Activated B cell treated with CpG ODN at 0.5 μM for 24 hours (primary cell): ENCODE measurements around the gene TMEM178B. TPM values are rescaled to one million over a fixed set of nuclear protein-coding genes. Genes with fewer than 3 reads are reported as not detected.

Experiments used
- ATAC-seq: fragments of 200-7000 bp; cut with Tn5 transposase; one replicate; pipeline ENCODE4 v1.10.0; 2021; ENCODE audit warnings: low read depth, mild to moderate bottlenecking, moderate library complexity
- CTCF ChIA-PET: fragments of 350-600 bp; sonication (Branson Sonifier 250); formaldehyde crosslinking; loops from one replicate; lab custom pipeline; 2021; ENCODE audit warnings: antibody characterized with exemption; lab: Charles Lee
- POLR2A ChIA-PET: fragments of 350-600 bp; sonication (Branson Sonifier 250); formaldehyde crosslinking; loops from one replicate; lab custom pipeline; 2021; ENCODE audit warnings: antibody characterized with exemption; lab: Charles Lee
- DNase-seq: peaks from one replicate; pipeline ENCODE4 v3.0.0; 2022
- H3K27ac Mint-ChIP-seq: one replicate; pipeline ENCODE4 v1.8.0; 2020; ENCODE audit warnings: mixed read lengths
- H3K27me3 Mint-ChIP-seq: one replicate; pipeline ENCODE4 v1.8.0; 2021; ENCODE audit warnings: mixed read lengths
- H3K36me3 Mint-ChIP-seq: one replicate; pipeline ENCODE4 v1.8.0; 2021; ENCODE audit warnings: low read depth, mixed read lengths
- H3K4me1 Mint-ChIP-seq: one replicate; pipeline ENCODE4 v1.8.0; 2021; ENCODE audit warnings: mixed read lengths
- H3K4me3 Mint-ChIP-seq: one replicate; pipeline ENCODE4 v1.8.0; 2020; ENCODE audit warnings: mild to moderate bottlenecking, mixed read lengths
- H3K9me3 Mint-ChIP-seq: one replicate; pipeline ENCODE4 v1.8.0; 2020; ENCODE audit warnings: mixed read lengths
- intact Hi-C: fragments of 100-400 bp; cut with micrococcal nuclease; formaldehyde crosslinking; loops from one replicate; pipeline ENCODE4 v1.15.1; 2024
- total RNA-seq: library from RNA; stranded (reverse); gene quantifications from 2 replicates; pipeline ENCODE4 v1.2.3, GENCODE V29; 2022
- TF ChIP-seq, protein P1 (sequence below): fragments of 200-600 bp; IDR thresholded peaks from one replicate; pipeline ENCODE4 v1.8.0; 2022; ENCODE audit warnings: antibody characterized with exemption, mild to moderate bottlenecking

TMEM178B gene
- total RNA-seq, 1 donor from 2014 or later, result 0.49 TPM

DNA sequence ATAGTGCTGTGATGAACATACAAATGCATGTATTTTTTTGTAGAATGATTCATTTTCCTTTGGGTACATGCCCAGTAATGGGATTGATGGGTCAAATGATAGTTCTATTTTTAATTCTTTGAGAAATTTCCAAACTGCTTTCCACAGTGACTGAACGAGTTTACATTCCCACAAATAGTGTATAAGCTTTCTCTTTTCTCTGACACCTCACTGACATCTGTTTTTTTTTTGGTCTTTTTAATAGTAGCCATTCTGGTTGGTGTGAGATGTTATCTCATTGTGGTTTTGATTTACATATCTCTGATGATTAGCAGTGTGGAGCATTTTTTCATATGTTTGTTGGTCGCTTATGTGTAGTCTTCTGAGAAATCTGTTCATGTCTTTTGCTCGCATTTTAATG, 282.3 kb downstream of the TMEM178B start:
- ChIA-PET POLR2A (no interaction called here), CTCF (no interaction called here)
- Mint-ChIP-seq H3K9me3 (peaks cover 4% of the 10 kb centered on the region), H3K4me1 (no peaks in the 10 kb centered on the region), H3K27me3 (peaks cover 6% of the 10 kb centered on the region), H3K36me3 (no peaks in the 10 kb centered on the region), H3K27ac (no peak overlapping the region), H3K4me3 (no peak overlapping the region)
- intact Hi-C loops, result no loop called here
- ATAC-seq (no peak), DNase-seq (no peak)
- TF ChIP-seq, protein P1, sequence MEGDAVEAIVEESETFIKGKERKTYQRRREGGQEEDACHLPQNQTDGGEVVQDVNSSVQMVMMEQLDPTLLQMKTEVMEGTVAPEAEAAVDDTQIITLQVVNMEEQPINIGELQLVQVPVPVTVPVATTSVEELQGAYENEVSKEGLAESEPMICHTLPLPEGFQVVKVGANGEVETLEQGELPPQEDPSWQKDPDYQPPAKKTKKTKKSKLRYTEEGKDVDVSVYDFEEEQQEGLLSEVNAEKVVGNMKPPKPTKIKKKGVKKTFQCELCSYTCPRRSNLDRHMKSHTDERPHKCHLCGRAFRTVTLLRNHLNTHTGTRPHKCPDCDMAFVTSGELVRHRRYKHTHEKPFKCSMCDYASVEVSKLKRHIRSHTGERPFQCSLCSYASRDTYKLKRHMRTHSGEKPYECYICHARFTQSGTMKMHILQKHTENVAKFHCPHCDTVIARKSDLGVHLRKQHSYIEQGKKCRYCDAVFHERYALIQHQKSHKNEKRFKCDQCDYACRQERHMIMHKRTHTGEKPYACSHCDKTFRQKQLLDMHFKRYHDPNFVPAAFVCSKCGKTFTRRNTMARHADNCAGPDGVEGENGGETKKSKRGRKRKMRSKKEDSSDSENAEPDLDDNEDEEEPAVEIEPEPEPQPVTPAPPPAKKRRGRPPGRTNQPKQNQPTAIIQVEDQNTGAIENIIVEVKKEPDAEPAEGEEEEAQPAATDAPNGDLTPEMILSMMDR, result no peak

DNA sequence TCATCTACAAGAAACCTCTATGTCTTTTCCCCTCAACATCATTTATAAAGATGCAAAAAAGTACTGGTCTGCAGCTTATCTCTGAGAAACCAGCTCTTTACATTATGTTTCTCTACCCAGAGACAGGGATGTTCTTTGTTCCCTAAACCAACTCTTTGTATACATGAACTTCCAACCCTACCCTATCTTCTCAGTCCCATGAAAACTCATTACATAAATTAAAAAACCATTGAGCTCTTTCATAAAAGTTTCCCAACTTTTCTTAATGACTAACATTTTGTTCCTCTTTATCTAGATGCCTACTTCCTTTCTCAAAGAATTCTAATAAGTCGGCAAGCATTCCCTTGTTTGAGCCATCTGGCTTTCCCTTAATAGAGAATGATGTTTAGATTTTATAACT, 284.5 kb downstream of the TMEM178B start:
- no peak overlapping the region for H3K4me3 Mint-ChIP-seq
- POLR2A ChIA-PET, result no interaction called here
- TF ChIP-seq, protein P1, result no peak
- H3K27ac Mint-ChIP-seq, result no peak overlapping the region
- peaks cover 5% of the 10 kb centered on the region for H3K27me3 Mint-ChIP-seq
- no peak for DNase-seq
- CTCF ChIA-PET, result no interaction called here
- H3K36me3 Mint-ChIP-seq, result no peaks in the 10 kb centered on the region
- no peaks in the 10 kb centered on the region for H3K4me1 Mint-ChIP-seq
- ATAC-seq, result no peak
- intact Hi-C loops, result no loop called here
- peaks cover 4% of the 10 kb centered on the region for H3K9me3 Mint-ChIP-seq

DNA sequence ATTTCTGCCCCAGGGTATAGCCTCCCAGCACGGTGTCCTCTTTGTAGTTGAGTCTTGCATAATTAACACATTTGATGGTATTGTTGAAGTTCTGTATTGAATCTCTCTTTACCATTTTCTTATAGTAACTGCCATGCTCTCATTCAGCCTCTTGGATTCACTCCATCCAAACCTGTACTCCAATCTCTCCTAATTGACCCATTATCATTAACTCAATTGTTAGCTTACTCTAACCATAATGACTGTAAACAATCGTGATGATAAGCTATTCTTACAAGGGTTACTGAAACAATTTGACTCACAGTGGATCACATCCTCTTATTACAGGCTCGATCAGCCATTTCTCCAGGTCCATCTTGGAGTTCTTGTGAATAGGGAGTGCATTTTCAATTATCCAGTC, 285.4 kb downstream of the TMEM178B start:
- TF ChIP-seq, protein P1, result no peak
- POLR2A ChIA-PET, result no interaction called here
- Mint-ChIP-seq H3K27me3 (peaks cover 5% of the 10 kb centered on the region), H3K4me1 (no peaks in the 10 kb centered on the region), H3K27ac (no peak overlapping the region), H3K9me3 (peaks cover 4% of the 10 kb centered on the region), H3K4me3 (no peak overlapping the region), H3K36me3 (no peaks in the 10 kb centered on the region)
- CTCF ChIA-PET, result no interaction called here
- ATAC-seq, result no peak
- DNase-seq, result no peak
- intact Hi-C loops, result no loop called here

DNA sequence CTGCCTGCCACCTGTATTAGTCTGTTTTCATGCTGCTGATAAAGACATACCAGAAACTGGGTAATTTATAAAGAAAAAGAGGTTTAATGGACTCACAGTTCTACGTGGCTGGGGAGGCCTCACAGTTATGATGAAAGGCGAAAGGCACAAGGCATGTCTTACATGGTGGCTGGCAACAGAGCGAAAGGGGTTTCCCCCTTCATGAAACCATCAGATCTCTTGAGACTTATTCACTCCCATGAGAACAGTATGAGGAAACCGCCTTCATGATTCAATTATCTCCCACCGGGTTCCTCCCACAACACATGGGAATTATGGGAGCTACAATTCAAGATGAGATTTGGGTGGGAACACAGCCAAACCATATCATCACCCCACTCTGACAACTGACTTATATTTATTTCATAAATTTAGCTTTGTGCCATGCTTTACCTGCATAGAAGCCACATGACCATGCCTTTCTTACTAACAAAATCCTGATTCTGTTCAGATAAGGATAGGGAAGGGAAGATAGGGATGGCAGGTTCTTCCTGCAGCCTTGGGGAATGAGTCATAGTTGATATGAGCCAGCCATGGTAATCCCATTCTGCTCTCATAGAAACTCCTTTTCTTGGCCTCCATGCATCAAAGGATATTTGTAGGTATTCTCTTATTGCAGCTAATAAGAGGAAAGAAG, 286.0 kb downstream of the TMEM178B start:
- no peak for ATAC-seq
- CTCF ChIA-PET, result no interaction called here
- TF ChIP-seq, protein P1, result no peak
- Mint-ChIP-seq H3K27me3 (peaks cover 5% of the 10 kb centered on the region), H3K4me3 (no peak overlapping the region), H3K36me3 (no peaks in the 10 kb centered on the region), H3K4me1 (no peaks in the 10 kb centered on the region), H3K9me3 (peaks cover 4% of the 10 kb centered on the region), H3K27ac (no peak overlapping the region)
- intact Hi-C loops, result no loop called here
- POLR2A ChIA-PET, result no interaction called here
- DNase-seq, result no peak

DNA sequence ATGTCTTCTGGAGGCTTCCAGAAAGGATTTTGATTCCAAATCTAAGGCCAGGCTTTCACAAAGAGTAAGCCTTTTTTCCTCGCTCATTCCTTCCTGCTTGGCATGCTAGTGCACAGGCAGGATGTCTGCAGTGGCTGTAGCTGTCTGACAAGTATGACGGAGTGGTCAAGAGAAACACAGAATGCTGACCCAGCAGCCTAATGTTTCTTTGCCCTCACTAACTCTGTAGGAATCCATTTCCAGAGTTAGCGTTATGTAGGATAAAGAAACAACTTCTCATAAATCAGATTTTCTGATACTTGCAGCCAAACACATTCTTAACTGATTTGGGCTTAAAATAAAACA, 286.5 kb downstream of the TMEM178B start:
- Mint-ChIP-seq H3K27me3 (no peaks in the 10 kb centered on the region), H3K4me3 (no peak overlapping the region), H3K9me3 (peaks cover 4% of the 10 kb centered on the region), H3K4me1 (no peaks in the 10 kb centered on the region), H3K36me3 (no peaks in the 10 kb centered on the region), H3K27ac (no peak overlapping the region)
- DNase-seq (no peak), ATAC-seq (no peak)
- TF ChIP-seq, protein P1, result no peak
- POLR2A ChIA-PET, result no interaction called here
- CTCF ChIA-PET, result no interaction called here
- intact Hi-C loops, result no loop called here
